Pulmonary artery endothelial cell (primary cell): Measurements from ENCODE around the gene CTAGE15. TPM values are rescaled to one million over a fixed set of nuclear protein-coding genes. Genes with fewer than 3 reads are reported as not detected.
"Not testable (repeated sequence)": the region's sequence is repeated elsewhere in the genome, so short reads cannot be mapped to it uniquely, and the experiment has no call there.

ENCODE experiments used
- DNase-seq: peaks from one replicate; pipeline ENCODE4 v3.0.0-alpha.2; 2011; ENCODE audit warnings: low read depth, low spot score
- total RNA-seq: library from RNA; depleted of rRNA; stranded (reverse); fragments of >200 nt; gene quantifications from 2 replicates; pipeline ENCODE4 v1.2.3, GENCODE V29; 2014

Gene CTAGE15
- total RNA-seq, 1 donor from 2014 or later: 0.13 TPM

DNA sequence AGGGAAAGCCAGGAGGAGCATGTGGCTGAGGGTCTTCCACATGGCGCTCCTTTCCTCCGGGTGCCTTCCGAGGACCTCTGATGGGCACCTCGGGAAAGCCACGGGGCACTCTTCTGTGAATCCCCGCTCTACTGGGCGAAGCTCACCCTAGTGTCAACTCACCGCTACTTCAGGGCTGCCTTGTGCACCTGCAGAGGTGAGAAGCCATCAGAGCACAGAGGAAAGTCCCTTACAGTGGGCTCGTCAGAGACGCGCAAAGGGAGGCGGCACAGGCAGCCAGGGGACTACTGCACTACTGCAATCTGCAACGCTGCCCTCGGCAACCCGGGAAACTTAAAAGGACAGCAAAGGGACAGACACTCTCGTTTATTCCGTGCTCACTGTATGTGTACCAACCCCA, 50.5 kb downstream of the CTAGE15 start:
- not testable (repeated sequence) for DNase-seq

Other genes with a start within 250 kb of the CTAGE15 start
- 1.2 and 1.5 TPM in 2 replicates for gene FAM131B, start 209.1 kb upstream of the CTAGE15 start, total RNA-seq
- 33.5 and 37.9 TPM in 2 replicates for gene ZYX, start 190.5 kb upstream of the CTAGE15 start, total RNA-seq
- gene EPHA1, start 162.9 kb upstream of the CTAGE15 start, total RNA-seq: under 0.01 and 0.07 TPM in 2 replicates
- not detected in 2 replicates for gene TAS2R60, start 128.3 kb upstream of the CTAGE15 start, total RNA-seq
- not detected in 2 replicates for gene TAS2R41, start 93.9 kb upstream of the CTAGE15 start, total RNA-seq
- gene TCAF2, start 49.2 kb downstream of the CTAGE15 start, total RNA-seq: 7.1 and 16.3 TPM in 2 replicates
- 0.07 and 0.39 TPM in 2 replicates for gene CTAGE6, start 185.9 kb downstream of the CTAGE15 start, total RNA-seq